HG02623 (cell line): ENCODE data around the gene RNASEH2B.

Source experiments
- ATAC-seq: cut with Tn5 transposase; IDR thresholded peaks from one replicate; pipeline ENCODE4 v1.9.1; 2021; ENCODE audit warnings: moderate library complexity; ENCODE audit not compliant: unreplicated experiment

The RNASEH2B gene

DNA sequence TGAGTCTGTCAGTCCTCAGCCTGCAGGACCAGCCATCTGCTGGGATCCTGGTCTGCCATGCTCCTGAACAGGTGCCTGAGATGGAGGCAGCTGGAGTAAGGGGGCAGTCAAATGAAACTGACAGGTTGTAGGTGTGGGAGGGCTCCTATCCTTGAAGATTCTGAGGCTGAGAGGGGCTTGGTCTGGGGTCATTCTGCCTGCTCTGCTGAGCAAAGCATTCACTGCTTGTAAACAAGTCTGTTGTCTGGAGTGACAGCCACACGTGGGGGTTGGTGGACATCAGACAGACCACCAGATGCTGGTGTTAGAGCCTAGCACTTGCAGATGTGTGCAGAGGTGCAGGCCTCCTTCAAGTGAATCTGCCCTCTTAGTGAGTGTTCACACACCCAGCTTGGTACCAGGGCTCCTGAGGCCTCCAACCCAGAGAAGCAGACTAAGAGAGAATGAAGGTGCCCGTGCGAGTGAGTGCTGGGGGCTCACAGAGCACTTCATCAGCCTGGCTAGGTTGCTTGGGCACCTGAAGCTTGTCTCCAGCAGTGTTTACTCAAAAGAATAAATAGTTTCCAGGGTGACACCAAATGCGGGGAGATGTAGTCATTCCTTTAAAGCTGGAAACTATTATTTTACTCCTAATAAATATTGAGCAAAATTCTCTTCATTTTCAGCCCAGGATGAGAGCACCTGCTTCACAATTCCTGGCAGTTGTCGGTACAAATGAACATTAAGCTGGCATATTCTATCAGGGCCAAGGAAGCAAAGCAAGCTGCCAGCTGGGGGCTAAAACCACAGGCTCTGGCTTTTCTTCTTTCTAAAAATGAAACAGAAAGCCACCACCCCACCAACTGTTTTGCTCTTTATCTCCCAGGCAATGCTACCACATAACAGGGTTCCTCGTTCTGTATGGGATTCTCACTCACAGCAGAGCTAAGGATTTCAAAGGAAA, 82.3 kb downstream of the RNASEH2B start:
- ATAC-seq, result peak; percentile 89

GRCh38 chr13:50993371-50993770, 83.8 kb downstream of the RNASEH2B start:
- ATAC-seq, result no peak

DNA sequence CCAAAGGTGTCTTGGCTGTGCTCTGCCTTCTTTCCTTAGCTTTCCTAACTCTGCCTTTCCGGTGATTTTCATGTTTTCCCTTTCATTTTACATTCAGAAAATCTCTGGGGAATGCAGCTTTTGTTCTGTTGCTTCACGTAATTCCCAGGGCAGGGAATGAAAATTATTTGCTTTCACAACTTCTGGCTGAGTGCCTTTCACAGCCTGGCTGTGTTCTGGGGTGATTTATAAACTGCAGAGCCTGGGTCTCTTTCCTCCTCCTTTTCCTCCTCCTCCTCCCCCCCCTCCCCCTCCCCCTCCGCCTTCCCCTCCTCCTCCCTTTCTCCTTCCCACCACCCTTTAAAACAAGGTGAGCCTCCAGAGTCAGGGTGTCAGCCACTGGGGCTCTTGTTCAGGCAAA, 84.3 kb downstream of the RNASEH2B start:
- ATAC-seq, result no peak

- no peak for ATAC-seq
These were observed 85.1 kb downstream of the RNASEH2B start for GRCh38 chr13:50994651-50995050.

DNA sequence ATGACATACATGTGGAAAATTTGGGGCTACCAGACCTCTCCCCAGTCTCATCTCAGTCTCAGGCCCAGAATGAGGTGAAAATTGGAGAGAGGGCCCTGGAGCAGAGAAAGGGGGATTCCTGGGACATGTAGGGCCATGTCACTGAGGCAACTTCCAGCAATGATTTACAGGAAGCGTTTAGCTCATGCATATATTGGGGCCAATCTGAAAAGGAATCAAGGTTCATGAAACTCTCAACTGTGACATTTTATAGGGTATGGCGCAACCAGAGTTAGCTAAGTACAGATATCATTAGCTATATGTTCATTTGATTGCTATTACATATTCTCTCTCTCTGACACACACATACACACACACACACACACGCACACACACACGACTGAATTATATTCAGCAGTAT, 86.3 kb downstream of the RNASEH2B start:
- ATAC-seq, result no peak

GRCh38 chr13:50998326-50998725, 88.7 kb downstream of the RNASEH2B start:
- ATAC-seq, result no peak

- ATAC-seq, result no peak
These were observed 90.0 kb downstream of the RNASEH2B start for GRCh38 chr13:50999641-51000040.

- ATAC-seq, result no peak
These were observed 90.5 kb downstream of the RNASEH2B start for GRCh38 chr13:51000061-51000460.

DNA sequence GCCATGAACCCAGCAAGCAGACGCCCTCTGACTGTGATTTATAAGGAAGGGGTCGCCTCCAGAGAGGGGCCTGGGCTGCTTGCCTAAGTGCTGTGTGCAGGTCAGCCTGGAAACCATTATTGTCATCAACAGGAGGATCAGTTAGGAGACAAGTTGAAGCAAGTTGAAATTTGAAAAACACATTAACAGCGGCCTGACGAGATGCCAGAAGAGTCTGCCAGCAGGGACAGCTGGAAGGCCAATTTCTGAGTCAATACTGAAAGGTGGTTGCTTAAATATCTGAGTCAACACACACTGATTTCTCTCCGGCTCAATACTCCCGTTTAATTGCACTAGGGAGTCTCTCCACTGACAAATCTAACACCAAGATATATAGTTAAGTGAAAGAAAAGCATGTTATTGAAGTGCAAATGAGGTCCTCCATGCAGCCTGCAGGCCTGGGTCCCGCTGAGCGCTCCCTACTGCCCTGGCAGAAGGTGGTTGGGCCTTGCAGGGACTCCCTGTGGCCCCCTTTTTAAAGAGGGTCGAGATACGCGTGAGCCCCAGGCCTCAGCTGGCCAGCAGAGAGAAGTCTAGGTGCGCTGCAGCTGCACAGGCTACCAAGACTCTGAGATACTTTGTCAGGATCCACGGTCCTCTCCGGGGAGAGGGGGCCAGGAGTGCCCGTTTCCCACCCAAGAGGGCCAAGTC, 91.1 kb downstream of the RNASEH2B start:
- no peak for ATAC-seq

- no peak for ATAC-seq
These were observed 91.7 kb downstream of the RNASEH2B start for GRCh38 chr13:51001335-51001734.

DNA sequence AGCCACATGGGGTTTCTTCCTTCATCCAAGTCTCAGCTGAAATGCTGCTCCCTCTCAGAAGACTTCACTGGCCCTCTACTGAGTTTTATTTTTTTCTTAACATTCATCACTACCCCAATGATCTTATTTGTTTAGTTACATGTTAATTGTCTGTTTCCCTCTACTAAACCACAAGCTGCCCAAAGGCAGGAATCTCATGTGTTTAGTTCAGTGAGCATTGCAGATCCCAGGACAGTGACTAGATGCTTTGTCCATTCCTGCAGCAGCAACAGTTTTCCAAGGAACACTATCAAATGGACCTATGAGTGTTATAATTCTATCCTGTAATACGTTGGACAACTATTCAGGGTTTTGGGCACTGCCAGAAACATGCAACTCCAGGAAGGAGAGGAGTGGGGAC, 93.1 kb downstream of the RNASEH2B start:
- ATAC-seq, result no peak

DNA sequence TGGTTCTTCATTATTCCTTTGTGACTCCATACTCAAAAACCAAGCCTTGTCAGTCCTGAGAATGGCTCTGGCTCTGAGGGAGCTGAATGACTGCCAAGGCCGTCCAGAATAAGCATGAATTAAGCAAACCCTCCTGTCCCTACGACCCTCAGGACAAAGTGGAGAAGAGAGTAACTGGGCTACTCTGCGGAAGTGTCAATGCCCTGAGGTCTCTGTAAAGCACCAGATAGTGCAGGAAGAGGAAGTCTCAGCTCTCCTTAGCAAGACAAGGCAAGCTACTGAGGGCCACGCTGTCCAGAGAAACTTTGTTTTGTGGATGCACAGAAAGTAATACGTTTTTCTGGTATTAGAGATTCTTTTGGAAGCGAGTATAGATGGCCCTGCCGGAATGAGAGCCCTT, 94.1 kb downstream of the RNASEH2B start:
- no peak for ATAC-seq

- ATAC-seq, result no peak
These were observed 94.7 kb downstream of the RNASEH2B start for GRCh38 chr13:51004111-51004865.

- ATAC-seq, result no peak
These were observed 95.4 kb downstream of the RNASEH2B start for GRCh38 chr13:51004918-51005460.

GRCh38 chr13:51005566-51005965, 96.0 kb downstream of the RNASEH2B start:
- ATAC-seq, result no peak
